Calu3 (cell line): ENCODE results near the gene FBXL15. TPM values are rescaled to one million over a fixed set of nuclear protein-coding genes. Genes with fewer than 3 reads are reported as not detected.
A peak's percentile ranks its signal among the peaks of the same experiment; 100 is the strongest.

Experiments used
- Bru-seq: library from RNA; stranded (reverse); fragments of 400-500 nt; gene quantifications from one replicate; lab custom pipeline; 2021; lab: Mats Ljungman, UMichigan
- BruChase-seq, 2 experiments: library from RNA; stranded (reverse); fragments of 400-500 nt; gene quantifications; one replicate each; lab custom pipeline; 2021; lab: Mats Ljungman, UMichigan
- BruUV-seq: library from RNA; stranded (reverse); fragments of 400-500 nt; replicated peaks from 2 replicates; lab custom pipeline; 2021; lab: Mats Ljungman, UMichigan
- CTCF ChIA-PET: fragments of 300-600 bp; sonication (Branson Sonifier 250); formaldehyde crosslinking; loops from one replicate; lab custom pipeline; 2022; ENCODE audit warnings: antibody characterized with exemption; lab: Charles Lee
- DNase-seq: peaks from one replicate; pipeline ENCODE4 v3.0.0; 2022
- H3K27ac Mint-ChIP-seq: one replicate; pipeline ENCODE4 v1.8.0; 2022; ENCODE audit warnings: mixed read lengths; ENCODE audit not compliant: unreplicated experiment
- H3K27me3 Mint-ChIP-seq: one replicate; pipeline ENCODE4 v1.8.0; 2022; ENCODE audit warnings: mixed read lengths; ENCODE audit not compliant: unreplicated experiment
- H3K36me3 Mint-ChIP-seq: one replicate; pipeline ENCODE4 v1.8.0; 2022; ENCODE audit warnings: mild to moderate bottlenecking, moderate library complexity, mixed read lengths; ENCODE audit not compliant: insufficient read depth, unreplicated experiment
- H3K4me1 Mint-ChIP-seq: one replicate; pipeline ENCODE4 v1.8.0; 2022; ENCODE audit warnings: mild to moderate bottlenecking, low read depth, mixed read lengths; ENCODE audit not compliant: unreplicated experiment
- H3K4me3 Mint-ChIP-seq: one replicate; pipeline ENCODE4 v1.8.0; 2022; ENCODE audit warnings: mild to moderate bottlenecking, low read depth, moderate library complexity, mixed read lengths; ENCODE audit not compliant: unreplicated experiment
- H3K9me3 Mint-ChIP-seq: one replicate; pipeline ENCODE4 v1.8.0; 2022; ENCODE audit warnings: low read depth, mixed read lengths; ENCODE audit not compliant: unreplicated experiment
- intact Hi-C: fragments of 100-400 bp; cut with micrococcal nuclease; formaldehyde crosslinking; loops from one replicate; pipeline ENCODE4 v1.10.0; 2022; ENCODE audit not compliant: unreplicated experiment
- long read RNA-seq: library from polyadenylated mRNA; stranded (forward); transcript quantifications from one replicate; pipeline ENCODE4 v2.0.0, GENCODE V29; 2022
- total RNA-seq: library from RNA; stranded (reverse); gene quantifications from 2 replicates; pipeline ENCODE4 v1.2.3, GENCODE V29; 2022
- TF ChIP-seq, protein P1 (sequence below): fragments of 200-600 bp; IDR thresholded peaks from one replicate; pipeline ENCODE4 v1.8.0; 2022; ENCODE audit warnings: antibody characterized with exemption; ENCODE audit not compliant: unreplicated experiment

The FBXL15 gene, protein sequence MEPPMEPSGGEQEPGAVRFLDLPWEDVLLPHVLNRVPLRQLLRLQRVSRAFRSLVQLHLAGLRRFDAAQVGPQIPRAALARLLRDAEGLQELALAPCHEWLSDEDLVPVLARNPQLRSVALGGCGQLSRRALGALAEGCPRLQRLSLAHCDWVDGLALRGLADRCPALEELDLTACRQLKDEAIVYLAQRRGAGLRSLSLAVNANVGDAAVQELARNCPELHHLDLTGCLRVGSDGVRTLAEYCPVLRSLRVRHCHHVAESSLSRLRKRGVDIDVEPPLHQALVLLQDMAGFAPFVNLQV
- total RNA-seq: 5.5 and 6.4 TPM in 2 replicates
- Bru-seq, nascent RNA: percentile 40 among the genes with signal in this experiment
- percentile 52 among the genes with signal in this experiment for BruChase-seq, experiment 1, labeled RNA remaining after a 6-hour chase
- BruChase-seq, experiment 2, labeled RNA remaining after a 2-hour chase: percentile 47 among the genes with signal in this experiment
- long read RNA-seq, partial matches to known transcripts: 15 of 26 reads
- long read RNA-seq, other reads (novel, unspliced or antisense): 10 of 26 reads

DNA sequence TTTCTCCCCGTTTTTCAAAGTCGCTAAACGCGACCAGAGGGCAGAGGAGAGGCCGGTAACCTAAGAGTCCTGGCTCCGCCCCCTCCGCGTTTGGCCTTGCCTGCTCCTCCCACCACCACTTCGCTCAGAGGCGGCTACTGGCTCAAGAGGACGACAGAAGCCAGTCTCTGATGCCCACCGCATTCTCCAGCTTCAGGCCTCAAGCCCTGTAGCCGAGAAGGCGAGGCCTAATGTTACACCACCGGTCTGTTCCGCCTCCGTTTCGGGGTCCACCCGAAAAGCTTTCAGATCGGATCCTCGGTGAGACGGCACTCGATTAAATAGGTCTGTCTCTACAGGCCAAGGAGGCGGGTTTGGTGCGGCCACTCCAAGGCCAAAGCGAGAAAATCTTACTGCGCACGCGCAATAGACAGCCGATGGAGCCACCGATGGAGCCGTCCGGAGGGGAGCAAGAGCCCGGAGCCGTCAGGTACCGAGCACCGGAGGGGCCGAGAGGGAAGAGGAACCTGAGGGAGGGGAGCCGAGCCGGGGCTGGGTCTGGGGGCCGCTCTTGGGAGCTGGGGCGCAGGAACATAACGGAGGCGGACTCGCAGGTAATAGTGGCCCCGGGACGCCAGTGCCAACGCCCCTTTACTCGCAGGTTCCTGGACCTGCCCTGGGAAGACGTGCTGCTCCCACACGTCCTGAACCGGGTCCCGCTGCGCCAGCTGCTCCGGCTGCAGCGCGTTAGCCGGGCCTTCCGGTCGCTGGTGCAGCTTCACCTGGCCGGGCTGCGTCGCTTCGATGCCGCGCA is at the start of gene FBXL15:
FBXL15 (plus strand) TSS at position 123 of the 793 bp plus-strand sequence; CDS start at position 417, 294 bp downstream.
- Mint-ChIP-seq H3K36me3 (peaks cover 48% of the 10 kb centered on the region), H3K4me3 (peak within 1 kb of the TSS; percentile 92), H3K27me3 (peaks cover 31% of the 10 kb centered on the region), H3K4me1 (peaks cover 5% of the 10 kb centered on the region), H3K9me3 (no peaks in the 10 kb centered on the region), H3K27ac (peak within 1 kb of the TSS; percentile 80)
- intact Hi-C loops: no loop called here
- DNase-seq: peak; percentile 88
- no TSS peak for BruUV-seq
- CTCF ChIA-PET: interaction anchor here (0.7 to 3.1 kb wide), 6 partner anchors 12 to 163 kb away, joined by 4 to 18 read pairs (median 5); partner anchors contain the start of genes CUEDC2 and NFKB2
- TF ChIP-seq, protein P1, sequence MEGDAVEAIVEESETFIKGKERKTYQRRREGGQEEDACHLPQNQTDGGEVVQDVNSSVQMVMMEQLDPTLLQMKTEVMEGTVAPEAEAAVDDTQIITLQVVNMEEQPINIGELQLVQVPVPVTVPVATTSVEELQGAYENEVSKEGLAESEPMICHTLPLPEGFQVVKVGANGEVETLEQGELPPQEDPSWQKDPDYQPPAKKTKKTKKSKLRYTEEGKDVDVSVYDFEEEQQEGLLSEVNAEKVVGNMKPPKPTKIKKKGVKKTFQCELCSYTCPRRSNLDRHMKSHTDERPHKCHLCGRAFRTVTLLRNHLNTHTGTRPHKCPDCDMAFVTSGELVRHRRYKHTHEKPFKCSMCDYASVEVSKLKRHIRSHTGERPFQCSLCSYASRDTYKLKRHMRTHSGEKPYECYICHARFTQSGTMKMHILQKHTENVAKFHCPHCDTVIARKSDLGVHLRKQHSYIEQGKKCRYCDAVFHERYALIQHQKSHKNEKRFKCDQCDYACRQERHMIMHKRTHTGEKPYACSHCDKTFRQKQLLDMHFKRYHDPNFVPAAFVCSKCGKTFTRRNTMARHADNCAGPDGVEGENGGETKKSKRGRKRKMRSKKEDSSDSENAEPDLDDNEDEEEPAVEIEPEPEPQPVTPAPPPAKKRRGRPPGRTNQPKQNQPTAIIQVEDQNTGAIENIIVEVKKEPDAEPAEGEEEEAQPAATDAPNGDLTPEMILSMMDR: no peak

DNA sequence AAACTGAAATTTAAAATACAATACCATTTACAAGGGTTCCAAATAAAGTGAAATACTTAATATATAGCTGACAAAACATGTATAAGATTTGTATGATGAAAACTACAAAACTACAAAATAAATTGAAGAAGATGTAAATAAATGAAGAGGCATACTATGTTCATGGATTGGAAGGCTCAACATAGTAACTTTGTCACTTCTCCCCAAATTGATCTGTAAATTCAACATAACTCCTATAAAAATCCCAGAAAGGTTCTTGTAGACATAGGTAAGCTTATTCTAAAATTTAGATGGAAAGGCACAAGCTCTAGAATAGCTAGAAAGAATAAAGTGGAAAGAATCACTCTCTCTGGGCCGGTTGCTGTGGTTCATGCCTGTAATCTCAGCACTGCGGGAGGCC is 49.3 kb upstream of the FBXL15 start:
- Mint-ChIP-seq H3K27ac (no peak overlapping the region), H3K9me3 (no peaks in the 10 kb centered on the region), H3K27me3 (no peaks in the 10 kb centered on the region), H3K4me1 (peaks cover 16% of the 10 kb centered on the region), H3K36me3 (peaks cover 29% of the 10 kb centered on the region), H3K4me3 (no peak overlapping the region)
- DNase-seq: no peak
- TF ChIP-seq, protein P1: no peak
- no TSS peak for BruUV-seq
- intact Hi-C loops: no loop called here
- CTCF ChIA-PET: interaction anchor here (0.6 kb wide), 1 partner anchor 544 kb away, joined by 3 read pairs; no protein-coding TSS in a partner anchor

DNA sequence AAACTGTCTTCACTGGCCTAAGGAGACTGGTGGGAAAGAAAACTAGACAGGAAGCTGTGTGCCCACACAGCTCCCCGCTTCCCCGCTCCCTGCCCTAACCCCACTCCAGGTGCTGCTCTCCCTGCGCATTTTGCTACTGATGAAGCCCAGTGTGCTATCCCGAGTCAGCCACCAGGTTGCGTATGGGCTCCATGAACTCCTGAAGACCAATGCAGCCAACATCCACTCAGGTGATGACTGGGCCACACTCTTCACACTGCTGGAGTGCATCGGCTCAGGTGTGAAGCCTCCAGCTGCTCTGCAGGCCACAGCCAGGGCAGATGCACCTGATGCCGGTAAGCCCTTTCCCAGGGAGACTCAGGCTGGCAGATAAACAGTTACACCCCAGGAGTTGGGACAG is 45.4 kb upstream of the FBXL15 start:
- CTCF ChIA-PET: no interaction called here

More for the DNA sequence above, 45.4 kb upstream of the FBXL15 start:
- Mint-ChIP-seq H3K9me3 (no peaks in the 10 kb centered on the region), H3K4me1 (no peaks in the 10 kb centered on the region), H3K4me3 (no peak overlapping the region), H3K27me3 (no peaks in the 10 kb centered on the region), H3K27ac (no peak overlapping the region), H3K36me3 (peaks cover 33% of the 10 kb centered on the region)
- DNase-seq: no peak
- BruUV-seq: no TSS peak
- intact Hi-C loops: no loop called here
- TF ChIP-seq, protein P1: no peak
